ENCODE results near the gene LRRC38.
"Not testable (repeated sequence)": the region's sequence is repeated elsewhere in the genome, so short reads cannot be mapped to it uniquely, and the experiment has no call there.

The LRRC38 gene, protein sequence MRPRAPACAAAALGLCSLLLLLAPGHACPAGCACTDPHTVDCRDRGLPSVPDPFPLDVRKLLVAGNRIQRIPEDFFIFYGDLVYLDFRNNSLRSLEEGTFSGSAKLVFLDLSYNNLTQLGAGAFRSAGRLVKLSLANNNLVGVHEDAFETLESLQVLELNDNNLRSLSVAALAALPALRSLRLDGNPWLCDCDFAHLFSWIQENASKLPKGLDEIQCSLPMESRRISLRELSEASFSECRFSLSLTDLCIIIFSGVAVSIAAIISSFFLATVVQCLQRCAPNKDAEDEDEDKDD

DNA sequence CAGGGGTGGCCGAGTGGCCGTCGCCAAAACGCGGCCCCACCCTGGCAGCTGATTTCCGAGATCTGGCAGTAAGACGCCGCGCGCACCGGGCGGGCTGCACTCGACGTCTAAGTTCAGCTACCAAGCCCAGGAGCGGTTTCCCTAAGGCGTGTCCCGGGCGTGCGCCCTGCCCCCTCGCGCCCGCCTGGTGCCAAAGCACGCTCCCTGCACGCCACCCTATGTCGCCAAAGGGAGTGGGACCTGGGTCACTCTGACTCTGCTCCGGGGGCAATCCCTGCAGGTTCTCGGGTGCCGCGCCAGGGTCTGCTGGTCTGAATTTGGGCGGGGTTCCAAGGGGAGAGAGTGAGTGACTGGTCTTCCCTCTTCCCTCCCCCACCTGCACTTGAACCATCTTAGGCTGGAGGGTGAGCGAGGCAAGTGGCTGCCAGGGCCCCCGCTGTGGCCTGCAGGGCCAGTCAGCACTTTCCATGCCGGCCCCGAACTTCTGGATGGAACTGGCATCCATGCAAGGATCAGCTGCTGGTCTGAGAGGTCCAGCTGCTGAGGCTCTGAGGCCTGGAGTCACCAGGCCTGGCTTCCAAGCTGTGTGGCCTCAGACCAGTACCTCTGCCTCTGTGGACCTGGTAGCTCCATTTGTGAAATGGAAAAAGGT lies at the start of gene LRRC38:
Gene LRRC38, minus strand, starts transcription at position 109 of the 652 bp plus-strand sequence. CDS start 410 bp downstream, outside the sequence.
- DNase-seq = peak; percentile 10

DNA sequence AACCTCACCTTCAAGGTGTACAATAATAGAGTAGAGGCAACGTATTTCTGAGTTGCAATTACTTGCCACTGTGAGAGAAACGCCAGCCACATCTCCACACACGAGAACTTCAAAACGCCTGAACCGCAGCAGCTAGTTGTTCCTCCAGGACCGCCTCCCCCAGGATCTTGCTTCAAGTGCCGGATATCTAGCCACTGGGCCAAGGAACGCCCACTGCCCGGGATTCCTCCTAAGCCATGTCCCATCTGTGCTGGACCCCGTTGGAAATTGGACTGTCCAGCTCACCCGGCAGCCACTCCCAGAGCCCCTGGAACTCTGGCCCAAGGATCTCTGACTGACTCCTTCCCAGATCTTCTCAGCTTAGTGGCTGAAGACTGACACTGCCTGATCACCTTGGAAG lies 49.2 kb upstream of the LRRC38 start:
- not testable (repeated sequence) for DNase-seq

DNA sequence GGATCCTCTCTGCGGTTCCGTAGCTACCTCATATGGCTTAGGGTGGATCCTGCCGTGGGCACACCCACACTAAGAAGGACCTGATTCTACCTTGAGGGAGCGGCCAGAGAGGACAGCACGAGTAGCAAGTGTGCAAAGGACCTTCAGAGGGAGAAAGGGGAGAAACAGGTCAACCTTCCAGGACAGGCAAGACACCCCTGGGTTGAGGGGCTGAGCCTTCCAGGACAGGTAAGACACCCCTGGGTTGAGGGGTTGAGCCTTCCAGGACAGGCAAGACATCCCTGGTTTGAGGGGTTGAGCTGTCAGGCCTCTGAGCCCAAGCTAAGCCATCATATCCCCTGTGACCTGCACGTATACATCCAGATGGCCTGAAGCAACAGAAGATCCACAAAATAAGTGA lies 46.7 kb upstream of the LRRC38 start:
- no peak for DNase-seq

DNA sequence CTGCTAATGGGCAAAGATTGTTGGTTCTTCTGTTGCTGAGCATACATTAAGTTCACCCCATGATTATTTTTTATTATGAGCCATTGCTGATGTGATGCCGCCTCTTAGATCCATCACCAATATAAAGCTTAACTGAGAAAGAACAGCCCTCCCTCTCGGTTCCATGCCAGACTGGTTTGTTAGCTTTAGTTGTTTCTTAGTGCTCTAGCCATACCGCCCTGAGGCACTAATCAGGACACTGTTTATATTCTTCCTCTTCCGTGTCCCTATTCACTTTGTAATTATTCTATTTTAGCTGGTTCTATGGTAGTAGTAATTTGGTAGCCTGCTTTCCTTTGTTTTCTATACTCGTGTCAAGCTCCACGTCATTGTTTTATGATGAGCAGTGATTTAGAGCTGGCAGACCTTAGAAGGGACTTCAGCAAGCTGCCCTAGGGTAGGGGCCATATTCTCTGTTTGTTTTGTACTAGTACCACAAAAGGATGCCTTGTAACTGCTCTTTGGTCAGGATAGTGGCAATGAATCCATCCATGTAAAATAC lies 42.5 kb upstream of the LRRC38 start:
- no peak for DNase-seq

DNA sequence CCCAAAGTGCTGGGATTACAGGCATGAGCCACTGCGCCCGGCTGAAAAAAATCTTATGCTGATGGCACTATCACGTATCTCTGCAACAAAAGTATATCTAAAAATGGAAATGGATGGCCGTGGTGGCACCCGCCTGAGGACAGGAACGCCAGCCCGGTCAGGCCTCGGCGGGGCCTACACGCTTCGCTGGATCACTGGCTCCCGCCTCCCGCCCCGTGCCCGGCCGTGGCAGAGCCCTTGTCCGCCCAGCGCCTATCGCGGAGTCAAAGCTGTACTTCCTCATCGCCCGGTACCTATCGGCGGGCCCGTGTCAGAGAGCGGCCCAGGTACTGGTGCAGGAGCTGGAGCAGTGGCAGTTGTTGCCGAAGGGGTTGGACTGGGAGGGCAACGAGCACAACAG lies 41.0 kb upstream of the LRRC38 start:
- DNase-seq = no peak

DNA sequence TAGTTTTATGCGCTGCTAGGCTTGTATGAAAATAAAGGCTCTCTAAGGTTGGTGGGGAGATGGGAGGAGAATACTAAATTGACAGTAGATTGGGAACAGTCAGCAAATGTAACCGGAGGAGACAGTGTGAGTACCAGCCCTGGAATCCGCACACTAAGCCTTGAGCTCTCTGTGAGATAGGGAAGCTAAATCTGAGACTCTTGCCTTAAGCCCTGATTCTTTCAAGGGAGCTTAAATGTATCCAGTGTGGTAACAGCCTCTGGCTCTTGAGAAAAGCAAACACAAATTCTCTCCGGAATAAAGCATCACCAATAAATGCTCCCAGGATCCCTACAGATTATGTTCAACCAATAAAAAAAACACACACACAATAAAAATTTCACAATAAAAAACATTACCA lies 36.9 kb upstream of the LRRC38 start:
- no peak for DNase-seq

DNA sequence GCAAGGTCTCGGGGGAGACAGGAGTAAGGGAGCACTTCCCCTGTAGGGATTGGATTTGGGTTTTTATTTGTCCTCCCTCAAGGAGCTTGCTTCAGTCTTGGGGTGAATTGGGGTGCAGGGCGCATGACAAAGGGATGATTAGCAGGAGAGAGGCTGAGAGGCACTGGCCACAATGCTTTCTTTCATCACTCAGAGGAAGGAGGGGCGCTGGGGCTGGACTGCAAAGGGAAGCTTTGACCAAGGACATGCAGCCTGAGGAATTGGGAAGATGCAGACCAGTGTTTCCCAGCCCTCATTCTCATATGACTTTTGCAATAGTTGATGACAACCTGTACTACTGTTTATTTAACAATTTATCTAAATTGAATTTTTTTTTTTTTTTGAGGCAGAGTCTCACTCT lies 35.7 kb upstream of the LRRC38 start:
- no peak for DNase-seq

DNA sequence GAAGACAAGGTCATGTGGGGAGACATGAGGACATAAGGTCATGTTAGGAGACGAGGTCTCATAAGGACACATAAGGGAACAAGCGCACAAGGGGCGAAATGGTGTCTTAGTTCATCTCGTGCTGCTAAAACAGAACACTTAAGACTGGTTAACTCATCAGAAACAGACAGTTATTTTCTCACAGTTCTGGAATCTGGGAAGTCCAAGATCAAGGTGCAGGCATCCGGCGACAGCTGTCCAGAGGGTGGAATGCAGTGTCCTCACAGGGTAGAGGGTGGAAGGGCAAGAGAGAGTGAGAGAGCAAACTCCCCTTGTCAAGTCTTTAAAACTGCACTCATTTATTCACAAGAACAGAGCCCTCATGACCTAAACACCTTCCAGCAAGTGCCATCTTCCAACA lies 35.2 kb upstream of the LRRC38 start:
- DNase-seq = no peak

DNA sequence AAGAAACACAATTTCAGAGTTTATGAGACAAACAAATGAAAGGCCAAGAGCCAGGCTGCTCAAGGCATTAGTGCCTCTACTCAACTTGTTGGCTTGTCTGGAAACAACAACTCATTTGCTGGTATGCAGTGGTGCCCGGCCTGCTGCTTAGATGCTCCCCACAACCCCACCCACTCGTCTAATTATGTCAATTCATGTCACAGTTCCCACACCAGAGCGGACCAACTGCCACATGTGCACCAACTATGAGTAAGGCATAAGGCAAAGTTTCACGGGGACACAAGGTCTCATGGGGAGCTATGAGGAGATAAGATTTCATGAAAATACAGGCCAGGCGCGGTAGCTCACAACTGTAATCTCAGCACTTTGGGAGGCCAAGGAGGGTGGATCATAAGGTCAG lies 34.5 kb upstream of the LRRC38 start:
- no peak for DNase-seq

DNA sequence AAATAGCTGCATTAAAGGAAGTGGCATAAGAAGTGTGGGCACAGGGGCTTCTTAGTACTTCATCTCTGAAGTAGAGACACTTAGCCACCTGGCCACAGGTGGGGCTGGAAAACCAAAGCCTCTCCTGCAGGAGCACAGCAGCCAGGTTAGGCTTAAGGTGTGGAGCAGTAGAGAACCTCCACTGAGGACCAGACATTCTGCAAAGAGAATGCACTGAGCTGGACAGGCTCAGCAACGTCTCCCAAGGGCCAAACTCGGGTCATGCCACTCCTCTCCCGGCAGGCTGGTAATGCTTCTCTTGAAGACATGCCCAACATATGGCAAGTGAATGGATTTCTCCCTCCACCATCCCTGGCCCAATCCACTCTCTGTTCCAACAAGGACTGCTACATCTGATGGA lies 33.0 kb upstream of the LRRC38 start:
- no peak for DNase-seq

DNA sequence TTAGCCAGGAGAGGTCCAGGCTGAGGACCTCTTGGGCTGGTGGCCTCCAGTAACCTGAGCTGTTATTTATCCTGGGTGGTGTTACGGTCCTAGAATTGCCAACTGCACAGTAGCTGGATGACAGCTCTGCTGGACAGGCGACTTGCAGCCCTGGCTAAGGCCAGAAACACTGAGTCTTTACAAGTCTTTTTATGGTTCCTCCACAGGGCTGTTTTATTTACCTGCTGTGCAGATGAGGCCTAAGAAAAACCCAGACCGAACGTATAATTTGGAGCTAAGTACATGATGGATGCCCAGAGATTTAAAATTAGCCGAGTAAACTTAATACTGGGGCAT lies 30.4 kb upstream of the LRRC38 start:
- no peak for DNase-seq

DNA sequence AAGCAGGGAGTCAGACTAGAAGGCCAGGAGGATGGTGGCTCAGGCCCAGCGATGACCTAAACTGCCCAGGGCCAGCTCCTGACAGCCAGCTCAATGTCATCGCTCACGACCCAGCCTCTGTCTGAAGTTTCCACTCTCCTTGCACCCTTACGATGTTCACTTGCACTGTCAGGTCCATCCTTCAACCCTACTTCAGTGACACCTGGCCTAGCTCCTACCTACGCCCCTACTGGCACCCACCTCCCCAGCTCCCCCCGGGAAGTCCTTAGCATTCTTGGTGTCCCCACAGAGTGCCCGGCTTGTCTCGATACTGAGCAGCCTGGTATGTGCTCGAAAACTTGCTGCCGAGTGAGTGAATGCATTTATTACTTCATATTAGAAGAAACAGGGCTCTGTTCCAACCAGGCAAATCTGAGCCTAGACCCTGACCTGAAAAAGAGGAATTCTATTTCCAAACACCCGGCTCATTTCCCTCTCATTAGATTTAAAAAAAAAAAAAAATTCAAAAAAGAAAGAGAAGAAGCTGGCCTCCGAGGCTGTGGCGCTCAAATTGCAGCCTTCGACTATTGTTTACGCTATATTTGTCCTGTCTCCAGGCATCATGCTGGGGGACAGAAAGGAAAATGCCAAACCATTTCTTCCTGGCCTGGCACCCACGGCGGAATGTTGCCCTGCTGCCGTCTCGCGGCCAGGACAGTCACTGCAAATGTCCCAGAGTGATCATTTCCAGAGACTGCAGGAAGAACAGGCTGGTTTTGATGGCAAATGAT lies 29.8 kb upstream of the LRRC38 start:
- no peak for DNase-seq

DNA sequence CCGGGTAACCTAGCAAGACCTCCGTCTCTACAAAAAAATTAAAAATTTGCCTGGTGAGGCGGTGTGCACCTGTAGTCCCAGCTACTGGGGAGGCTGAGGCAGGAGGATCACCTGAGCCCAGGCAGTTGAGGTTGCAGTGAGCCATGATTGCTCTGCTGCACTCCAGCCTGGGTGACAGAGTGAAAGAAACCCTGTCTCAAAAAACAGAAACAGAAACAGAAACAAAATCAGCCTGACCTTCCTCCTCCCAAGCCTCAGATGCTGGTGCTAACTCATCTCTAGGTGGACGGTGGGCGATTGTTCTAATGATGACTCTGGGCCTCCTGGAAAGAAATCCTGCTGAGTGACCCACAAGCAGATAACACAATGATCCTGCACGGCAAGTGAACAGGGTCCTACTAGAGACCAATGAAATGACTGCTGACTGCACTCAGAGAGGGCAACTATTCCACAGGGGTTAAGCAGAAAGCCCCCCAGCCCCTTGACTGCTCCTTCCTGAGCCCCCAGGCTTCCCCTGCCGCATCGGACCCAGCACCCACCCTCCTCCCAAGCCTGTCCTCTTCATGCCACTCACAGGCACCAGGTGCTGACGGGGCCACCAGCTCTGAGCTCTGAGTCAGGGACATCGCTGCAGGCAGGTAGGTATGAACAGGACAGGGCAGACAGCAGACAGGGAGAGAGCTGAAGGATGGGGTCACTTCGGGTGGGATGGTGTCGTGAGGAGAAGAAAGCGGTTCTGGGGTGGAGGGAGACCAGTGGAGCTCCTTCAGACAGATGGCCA lies 27.8 kb upstream of the LRRC38 start:
- no peak for DNase-seq

DNA sequence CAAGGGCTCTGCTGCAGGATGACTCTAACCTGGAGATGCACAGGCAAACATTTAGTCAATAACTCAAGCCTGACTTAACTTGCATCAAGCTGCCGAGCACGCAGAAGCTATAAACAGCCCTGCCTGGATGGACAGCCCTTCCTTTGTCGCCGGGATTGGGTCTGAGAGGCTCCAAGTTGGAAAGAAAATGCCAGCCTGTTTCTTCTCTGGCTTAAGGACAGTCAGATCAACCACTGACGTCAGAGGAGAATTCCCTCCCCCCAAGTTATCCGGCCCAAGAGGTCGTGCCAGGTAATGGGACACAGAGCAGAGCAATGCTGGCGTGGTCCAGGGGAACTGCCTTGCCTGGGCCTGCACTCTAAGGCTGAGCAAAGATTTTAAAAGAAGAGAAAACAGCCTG lies 27.1 kb upstream of the LRRC38 start:
- DNase-seq = no peak

DNA sequence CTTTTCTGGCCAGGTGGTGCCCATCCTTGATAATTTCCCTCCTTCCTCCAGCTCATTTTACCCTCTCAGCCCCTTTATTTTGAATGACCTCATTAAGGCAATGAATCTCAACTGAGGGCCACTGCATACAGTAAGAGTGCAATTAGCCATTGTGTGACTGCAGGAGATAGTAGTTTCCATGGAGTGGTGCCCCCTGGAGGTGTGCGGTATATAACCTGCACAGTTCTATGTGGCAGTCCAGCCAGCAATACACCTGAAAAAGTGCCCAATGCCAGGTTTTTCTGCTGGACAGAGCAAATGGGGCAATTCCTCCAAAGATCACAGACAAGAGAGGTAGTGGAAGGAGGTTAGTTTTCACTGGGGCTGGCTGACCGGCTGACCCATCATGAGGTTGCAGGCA lies 25.9 kb upstream of the LRRC38 start:
- DNase-seq = no peak

DNA sequence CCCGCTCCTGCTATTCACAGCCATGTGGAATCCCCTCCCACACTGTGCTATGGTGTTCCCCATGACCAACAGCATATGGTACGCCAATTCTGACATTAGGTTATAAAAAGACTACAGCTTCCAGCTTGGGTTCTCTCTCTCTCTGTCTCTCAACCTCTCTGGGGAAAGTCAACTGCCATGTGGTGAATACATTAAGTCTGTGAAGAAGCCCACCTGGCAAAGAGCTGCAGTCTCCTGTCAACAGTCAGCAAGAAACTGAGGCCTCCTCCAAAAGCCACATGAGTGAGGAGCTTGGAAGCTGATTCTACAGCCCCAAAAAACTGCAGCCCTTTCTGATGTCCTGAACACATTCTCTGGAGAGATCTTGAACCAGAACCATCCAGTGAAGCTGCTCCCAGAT lies 25.0 kb upstream of the LRRC38 start:
- no peak for DNase-seq

DNA sequence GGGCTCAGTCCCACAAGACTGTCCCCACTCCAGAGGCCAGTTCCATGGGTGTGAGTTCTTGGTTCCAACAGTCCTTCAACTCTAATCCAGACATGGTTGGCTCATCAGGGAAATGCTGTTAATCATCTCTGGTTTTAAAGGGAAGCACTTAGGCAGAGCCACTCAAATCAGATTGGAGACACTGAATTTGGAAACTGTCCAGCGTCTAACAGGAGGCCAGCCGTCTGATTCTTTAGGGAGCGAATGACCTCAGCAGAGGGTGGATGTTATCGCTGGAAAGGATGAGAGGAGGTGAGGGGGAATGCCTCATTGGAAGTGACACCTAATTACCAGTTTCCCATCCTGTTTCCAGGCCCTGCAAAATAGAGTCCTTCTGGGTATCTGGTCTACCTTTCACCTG lies 22.8 kb upstream of the LRRC38 start:
- DNase-seq = peak; percentile 14

DNA sequence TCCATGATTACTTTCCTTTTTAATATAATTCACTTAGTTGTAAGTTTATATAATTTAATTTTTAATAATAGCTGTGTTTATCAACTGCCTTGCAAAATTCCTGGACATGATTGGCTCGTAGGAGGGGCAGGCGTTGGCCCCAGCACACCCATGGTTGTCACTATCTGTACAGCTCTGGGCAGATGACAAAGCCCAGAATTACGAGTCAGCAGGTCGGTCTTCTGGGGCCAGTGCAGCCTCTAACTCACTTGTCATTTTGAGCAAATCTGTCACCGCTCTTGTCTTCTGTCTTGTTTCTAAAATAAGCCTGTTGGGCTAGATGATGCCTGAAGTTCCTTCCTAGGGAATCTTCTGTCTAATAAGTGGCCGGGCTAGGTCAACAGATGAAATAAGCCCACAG lies 21.4 kb upstream of the LRRC38 start:
- DNase-seq = no peak

DNA sequence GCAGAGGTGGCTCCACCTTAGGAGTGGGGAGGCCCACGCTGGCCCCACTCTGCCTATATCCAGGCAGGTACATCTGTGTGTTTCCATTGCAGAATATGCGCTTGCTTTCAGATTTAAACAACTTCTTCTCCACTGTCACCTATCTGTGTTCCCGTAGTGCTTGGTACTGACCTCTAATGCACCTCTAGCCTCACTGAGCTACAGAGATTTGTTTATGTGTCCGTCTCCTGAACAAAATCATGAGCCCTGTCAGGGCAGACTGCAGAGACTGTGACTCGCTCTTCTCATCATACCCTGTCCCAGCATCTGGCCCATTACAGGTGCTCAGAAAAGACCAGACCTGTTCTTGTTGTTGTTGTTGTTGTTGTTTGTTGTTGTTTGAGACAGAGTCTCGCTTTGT lies 14.5 kb upstream of the LRRC38 start:
- DNase-seq = no peak

DNA sequence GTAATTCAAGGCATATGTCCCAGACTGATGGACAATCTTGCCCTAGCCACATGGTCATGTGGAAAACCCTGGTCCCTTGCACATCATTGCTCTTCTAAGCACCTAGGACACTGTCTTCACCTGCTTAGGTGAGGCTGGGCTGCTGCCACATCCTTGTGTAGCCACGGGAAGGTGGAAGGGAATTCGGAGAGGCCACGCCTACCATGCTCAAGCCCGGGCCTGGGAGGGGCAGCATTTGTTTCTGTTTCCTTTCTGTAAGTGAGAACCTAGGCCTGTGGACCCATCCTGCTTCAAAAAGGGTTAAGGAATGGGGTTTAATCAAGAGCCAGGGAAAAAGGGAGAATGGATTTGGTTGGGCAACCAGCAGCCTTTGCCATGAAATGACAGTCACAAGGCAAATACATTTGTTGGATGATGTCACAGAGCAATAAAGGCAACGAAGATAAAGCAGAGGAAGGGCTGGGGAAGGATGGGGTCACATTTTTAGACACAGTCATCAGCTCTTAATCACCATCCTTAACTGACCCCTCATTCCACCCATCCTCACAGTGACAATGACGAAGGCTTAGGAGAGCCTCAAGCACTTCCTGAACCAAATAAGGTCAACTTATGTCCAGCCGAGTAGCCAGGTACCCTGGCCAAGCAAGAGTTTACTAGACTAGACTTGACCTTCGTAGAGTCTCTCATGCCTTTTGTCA lies 10.1 kb upstream of the LRRC38 start:
- DNase-seq = no peak

DNA sequence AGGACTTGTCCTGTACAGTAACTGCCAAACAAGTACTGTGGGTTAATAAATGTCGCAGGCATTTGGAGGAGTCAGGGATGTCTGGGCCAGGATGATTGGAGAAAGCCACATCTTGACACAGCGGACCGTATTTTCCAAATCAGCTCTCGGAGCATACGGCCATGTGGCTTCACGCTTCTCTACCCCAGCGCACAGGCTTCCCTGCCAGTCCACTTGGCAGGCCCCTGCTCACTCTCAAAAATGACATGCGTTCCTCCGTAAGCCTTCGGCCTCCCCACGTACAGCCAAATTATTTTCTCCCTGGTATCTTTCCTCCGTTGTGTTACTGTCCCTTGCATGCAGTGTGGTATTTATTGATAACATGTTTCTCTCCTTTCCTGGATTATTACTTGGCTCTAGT lies 7.2 kb upstream of the LRRC38 start:
- DNase-seq = no peak

DNA sequence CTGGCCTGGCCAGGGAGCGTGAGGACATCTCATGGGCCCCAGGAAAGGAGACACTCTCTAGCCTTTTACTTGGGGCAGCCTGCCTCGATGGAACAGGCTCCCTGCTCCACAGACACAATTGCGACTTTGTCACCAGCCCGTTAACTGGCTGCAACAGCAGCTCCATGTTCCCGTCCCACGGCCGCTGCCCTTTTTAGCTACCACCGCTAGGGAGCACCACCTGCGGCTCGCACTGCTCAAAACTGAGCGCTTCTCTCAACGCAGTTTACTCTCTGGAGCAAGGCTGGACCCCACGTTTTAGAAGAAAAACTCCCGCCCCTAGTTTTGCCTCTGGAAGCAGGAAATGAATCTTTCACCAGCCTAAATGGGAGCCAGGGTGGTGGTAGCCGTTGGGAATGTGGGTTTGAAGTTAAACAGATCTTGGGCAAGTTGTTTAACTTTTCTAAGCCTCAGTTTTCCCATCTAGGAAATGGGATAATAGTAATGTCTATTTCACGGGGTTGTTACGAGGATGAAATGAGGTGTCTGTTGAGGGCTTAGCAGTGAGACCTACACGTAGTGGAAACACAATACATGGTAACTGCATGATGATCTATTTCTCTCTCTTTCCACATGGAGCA lies 3.5 kb upstream of the LRRC38 start:
- no peak for DNase-seq
